Peyer's patch (tissue), 4 donors: ENCODE data around the gene ADAM21.
"Not testable (repeated sequence)": the region's sequence is repeated elsewhere in the genome, so short reads cannot be mapped to it uniquely, and the experiment has no call there.

Experiments
- CTCF ChIP-seq, 6 experiments: fragments of 450-650 bp in 4 of 6; fragments of 200-600 bp in 2 of 6; sonication (generic) in 1 of 6; IDR thresholded peaks; one replicate each; pipeline ENCODE4 v1.5.1; 2017 to 2019; ENCODE audit warnings: antibody characterized with exemption in 6 of 6, mild to moderate bottlenecking in 3 of 6, moderate library complexity in 1 of 6
- POLR2A ChIP-seq, 2 donors: fragments of 450-650 bp; IDR thresholded peaks; one replicate each; pipeline ENCODE4 v1.5.1; 2017; ENCODE audit warnings: antibody characterized with exemption in 2 of 2, mild to moderate bottlenecking in 2 of 2, moderate library complexity in 2 of 2

- not testable (repeated sequence) for TF ChIP-seq CTCF, POLR2A (IDR thresholded peaks at IDR 0.05)
Measured at GRCh38 chr14:70406216-70406615, 45.8 kb upstream of the ADAM21 start.
